SU-DHL-6 (cell line): ENCODE measurements around the gene THSD4.

Experiments
- H2AFZ ChIP-seq: fragments of 200-600 bp; sonication (generic); 2 replicates; pipeline ENCODE4 v1.6.1; 2014; ENCODE audit warnings: low read depth, mild to moderate bottlenecking, moderate library complexity, mixed read lengths, antibody characterized with exemption, low read length; ENCODE audit not compliant: severe bottlenecking
- H3F3A ChIP-seq: fragments of 200-600 bp; shearing (Covaris generic); 2 replicates; pipeline ENCODE4 v1.6.0; 2016; ENCODE audit warnings: antibody characterized with exemption, mild to moderate bottlenecking; ENCODE audit not compliant: insufficient read depth
- H3K27ac ChIP-seq: fragments of 200-600 bp; sonication (generic); 2 replicates; pipeline ENCODE4 v1.5.1; 2016; ENCODE audit warnings: low read depth, mild to moderate bottlenecking, low read length, moderate library complexity, mixed read lengths
- H3K27me3 ChIP-seq: fragments of 200-600 bp; sonication (generic), shearing (Covaris generic); 2 replicates; pipeline ENCODE4 v1.6.0; 2014; ENCODE audit warnings: mild to moderate bottlenecking, low read length
- H3K36me3 ChIP-seq: fragments of 200-600 bp; sonication (generic); 2 replicates; pipeline ENCODE4 v1.6.1; 2014; ENCODE audit warnings: mild to moderate bottlenecking, low read length, mixed read lengths
- H3K4me2 ChIP-seq: fragments of 300-600, 200-600 bp; shearing (Covaris generic), sonication (generic); 2 replicates; pipeline ENCODE4 v1.6.0; 2014; ENCODE audit warnings: low read length, low read depth, mild to moderate bottlenecking; ENCODE audit not compliant: poor library complexity, severe bottlenecking
- H3K4me3 ChIP-seq: fragments of 200-600 bp; sonication (generic); 2 replicates; pipeline ENCODE4 v1.5.1; 2014; ENCODE audit warnings: antibody characterized with exemption, low read length, mild to moderate bottlenecking, mixed read lengths; ENCODE audit not compliant: insufficient read depth, poor library complexity, severe bottlenecking
- H3K79me2 ChIP-seq: fragments of 200-600 bp; sonication (generic); 2 replicates; pipeline ENCODE4 v1.6.1; 2014; ENCODE audit warnings: mild to moderate bottlenecking, low read length, moderate library complexity; ENCODE audit not compliant: insufficient read depth
- H3K9ac ChIP-seq: fragments of 200-600 bp; sonication (generic); 2 replicates; pipeline ENCODE4 v1.7.0; 2014; ENCODE audit warnings: mild to moderate bottlenecking, low read length
- H3K9me2 ChIP-seq: fragments of 200-600 bp; sonication (generic); replicated peaks from 2 replicates; pipeline ENCODE4 v1.6.1; 2014; ENCODE audit warnings: low read length; ENCODE audit not compliant: insufficient read depth
- H3K9me3 ChIP-seq: fragments of 200-600 bp; sonication (generic); 2 replicates; pipeline ENCODE4 v1.6.1; 2014; ENCODE audit warnings: low read length, mixed read lengths; ENCODE audit not compliant: insufficient read depth
- H4K20me1 ChIP-seq: fragments of 200-600 bp; sonication (generic); 2 replicates; pipeline ENCODE4 v1.6.1; 2014; ENCODE audit warnings: low read depth, mild to moderate bottlenecking, antibody characterized with exemption, low read length, moderate library complexity, mixed read lengths
- CTCF ChIP-seq: fragments of 200-600 bp; sonication (generic); IDR thresholded peaks from one replicate; pipeline ENCODE4 v1.5.1; 2017; ENCODE audit warnings: antibody characterized with exemption, mild to moderate bottlenecking, low read length, moderate library complexity; ENCODE audit not compliant: insufficient read depth, poor library complexity, severe bottlenecking
- EZH2phosphoT487 ChIP-seq: fragments of 200-600 bp; sonication (generic), shearing (Covaris generic); conservative IDR thresholded peaks from 2 replicates; pipeline ENCODE4 v1.6.1; 2018; ENCODE audit warnings: mild to moderate bottlenecking, antibody characterized with exemption, low read length, moderate library complexity, mixed read lengths

THSD4 gene

GRCh38 chr15:71275566-71276335 is 160.5 kb downstream of the THSD4 start:
- Histone ChIP-seq H3F3A (no peaks in the 10 kb centered on the region), H3K4me3 (no peak overlapping the region), H3K4me2 (no peak overlapping the region)

GRCh38 chr15:71276336-71276665 is 161.0 kb downstream of the THSD4 start:
- Histone ChIP-seq H3K79me2 (no peaks in the 10 kb centered on the region), H3K9ac (no peak overlapping the region), H3F3A (no peaks in the 10 kb centered on the region), H3K9me3 (no peaks in the 10 kb centered on the region), H4K20me1 (no peaks in the 10 kb centered on the region), H3K36me3 (no peaks in the 10 kb centered on the region), H2AFZ (no peak overlapping the region), H3K9me2 (no peaks in the 10 kb centered on the region), H3K4me2 (no peak overlapping the region), H3K27ac (no peak overlapping the region), H3K4me3 (no peak overlapping the region), H3K27me3 (no peaks in the 10 kb centered on the region)
- TF ChIP-seq CTCF (no peak), EZH2phosphoT487 (no peak)

More at GRCh38 chr15:71275566-71276335, 160.5 kb downstream of the THSD4 start:
- Histone ChIP-seq H3K79me2 (no peaks in the 10 kb centered on the region), H3K27me3 (no peaks in the 10 kb centered on the region), H2AFZ (no peak overlapping the region), H4K20me1 (no peaks in the 10 kb centered on the region), H3K36me3 (no peaks in the 10 kb centered on the region), H3K9ac (no peak overlapping the region), H3K27ac (no peak overlapping the region), H3K9me2 (no peaks in the 10 kb centered on the region), H3K9me3 (no peaks in the 10 kb centered on the region)
- TF ChIP-seq CTCF, result no peak
- no peak for TF ChIP-seq EZH2phosphoT487

- Histone ChIP-seq H3K9me3 (no peaks in the 10 kb centered on the region), H3K4me3 (no peak overlapping the region), H3K79me2 (no peaks in the 10 kb centered on the region), H4K20me1 (no peaks in the 10 kb centered on the region), H3K9me2 (no peaks in the 10 kb centered on the region), H3F3A (no peaks in the 10 kb centered on the region), H3K36me3 (no peaks in the 10 kb centered on the region), H3K4me2 (no peak overlapping the region), H3K27me3 (no peaks in the 10 kb centered on the region), H3K9ac (no peak overlapping the region), H2AFZ (no peak overlapping the region), H3K27ac (no peak overlapping the region)
- TF ChIP-seq CTCF, result no peak
- no peak for TF ChIP-seq EZH2phosphoT487
Observed at GRCh38 chr15:71278989-71279756, 163.9 kb downstream of the THSD4 start.
